RWPE1 (cell line): ENCODE results near the gene ACTA1.
"Not testable (repeated sequence)": the region's sequence is repeated elsewhere in the genome, so short reads cannot be mapped to it uniquely, and the experiment has no call there.

Experiments
- CTCF ChIA-PET: fragments of 350-600 bp; sonication (Branson Sonifier 250); formaldehyde crosslinking; extraction: SDS; loops from one replicate; lab custom pipeline; 2021; lab: Yijun Ruan, JAX
- POLR2A ChIA-PET: fragments of 400-600 bp; formaldehyde crosslinking; extraction: SDS; loops from one replicate; lab custom pipeline; 2020; ENCODE audit warnings: antibody characterized with exemption; ENCODE audit not compliant: low non-redundant PET; lab: Yijun Ruan, JAX
- DNase-seq: peaks from one replicate; pipeline ENCODE4 v3.0.0; 2012; ENCODE audit warnings: low spot score
- H3K27ac ChIP-seq: fragments of 450-650 bp; 2 replicates; pipeline ENCODE4 v1.5.1; 2017
- TF ChIP-seq, protein P1 (sequence below): fragments of 450-650 bp; conservative IDR thresholded peaks from 2 replicates; pipeline ENCODE4 v1.5.1; 2017; ENCODE audit warnings: low read depth, mild to moderate bottlenecking

The ACTA1 gene

GRCh38 chr1:229430761-229431283 is 3.1 kb downstream of the ACTA1 start:
- H3K27ac ChIP-seq = no peak overlapping the region
- TF ChIP-seq, protein P1, sequence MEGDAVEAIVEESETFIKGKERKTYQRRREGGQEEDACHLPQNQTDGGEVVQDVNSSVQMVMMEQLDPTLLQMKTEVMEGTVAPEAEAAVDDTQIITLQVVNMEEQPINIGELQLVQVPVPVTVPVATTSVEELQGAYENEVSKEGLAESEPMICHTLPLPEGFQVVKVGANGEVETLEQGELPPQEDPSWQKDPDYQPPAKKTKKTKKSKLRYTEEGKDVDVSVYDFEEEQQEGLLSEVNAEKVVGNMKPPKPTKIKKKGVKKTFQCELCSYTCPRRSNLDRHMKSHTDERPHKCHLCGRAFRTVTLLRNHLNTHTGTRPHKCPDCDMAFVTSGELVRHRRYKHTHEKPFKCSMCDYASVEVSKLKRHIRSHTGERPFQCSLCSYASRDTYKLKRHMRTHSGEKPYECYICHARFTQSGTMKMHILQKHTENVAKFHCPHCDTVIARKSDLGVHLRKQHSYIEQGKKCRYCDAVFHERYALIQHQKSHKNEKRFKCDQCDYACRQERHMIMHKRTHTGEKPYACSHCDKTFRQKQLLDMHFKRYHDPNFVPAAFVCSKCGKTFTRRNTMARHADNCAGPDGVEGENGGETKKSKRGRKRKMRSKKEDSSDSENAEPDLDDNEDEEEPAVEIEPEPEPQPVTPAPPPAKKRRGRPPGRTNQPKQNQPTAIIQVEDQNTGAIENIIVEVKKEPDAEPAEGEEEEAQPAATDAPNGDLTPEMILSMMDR = no peak
- ChIA-PET CTCF (interaction anchor here (0.6 kb wide), 2 partner anchors 22 to 722 kb away, joined by 3 read pairs; no protein-coding TSS in a partner anchor), POLR2A (no interaction called here)
- DNase-seq = no peak

DNA sequence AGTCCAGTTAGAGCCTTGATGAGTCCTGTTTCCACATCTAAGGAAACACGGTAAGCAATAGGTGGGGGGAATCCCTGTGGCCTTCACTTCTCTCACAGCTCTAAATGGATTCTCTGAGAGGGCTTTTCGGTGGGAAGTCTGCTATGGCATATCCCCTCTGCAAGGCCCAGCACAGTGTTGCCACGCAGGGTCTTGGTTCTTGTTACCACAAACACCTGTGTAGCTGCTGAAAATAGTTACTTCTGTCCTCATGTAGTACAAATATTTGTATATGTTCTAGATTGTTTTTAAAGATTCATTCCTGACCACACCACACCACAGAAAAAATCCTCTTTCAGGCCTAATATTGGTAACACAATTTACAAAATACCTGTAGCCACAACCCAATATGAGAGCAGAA is 5.6 kb downstream of the ACTA1 start:
- ChIA-PET CTCF (no interaction called here), POLR2A (no interaction called here)
- TF ChIP-seq, protein P1 = no peak
- DNase-seq = no peak
- no peak overlapping the region for H3K27ac ChIP-seq

DNA sequence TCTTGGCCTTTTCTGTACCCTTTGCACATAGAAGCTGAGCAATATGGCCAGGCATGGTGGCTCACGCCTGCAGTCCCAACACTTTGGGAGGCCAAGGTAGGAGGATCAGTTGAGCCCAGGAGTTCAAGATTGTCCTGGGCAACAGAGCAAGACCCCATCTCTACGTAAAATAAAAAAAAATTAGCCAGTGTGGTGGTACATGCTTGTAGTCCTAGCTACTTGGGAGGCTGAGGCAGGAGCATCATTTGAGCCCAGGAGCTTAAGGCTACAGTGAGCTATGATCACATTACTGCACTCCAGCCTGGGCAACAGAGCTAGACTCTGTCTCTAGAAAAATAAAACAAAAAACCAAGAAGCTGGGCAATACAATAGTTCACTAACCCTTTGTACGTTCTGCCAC is 6.3 kb downstream of the ACTA1 start:
- ChIA-PET POLR2A (no interaction called here), CTCF (interaction anchor here (0.6 kb wide), 1 partner anchor 163 kb away, joined by 4 read pairs; no protein-coding TSS in a partner anchor)
- TF ChIP-seq, protein P1 = no peak
- DNase-seq = no peak
- H3K27ac ChIP-seq = no peak overlapping the region

DNA sequence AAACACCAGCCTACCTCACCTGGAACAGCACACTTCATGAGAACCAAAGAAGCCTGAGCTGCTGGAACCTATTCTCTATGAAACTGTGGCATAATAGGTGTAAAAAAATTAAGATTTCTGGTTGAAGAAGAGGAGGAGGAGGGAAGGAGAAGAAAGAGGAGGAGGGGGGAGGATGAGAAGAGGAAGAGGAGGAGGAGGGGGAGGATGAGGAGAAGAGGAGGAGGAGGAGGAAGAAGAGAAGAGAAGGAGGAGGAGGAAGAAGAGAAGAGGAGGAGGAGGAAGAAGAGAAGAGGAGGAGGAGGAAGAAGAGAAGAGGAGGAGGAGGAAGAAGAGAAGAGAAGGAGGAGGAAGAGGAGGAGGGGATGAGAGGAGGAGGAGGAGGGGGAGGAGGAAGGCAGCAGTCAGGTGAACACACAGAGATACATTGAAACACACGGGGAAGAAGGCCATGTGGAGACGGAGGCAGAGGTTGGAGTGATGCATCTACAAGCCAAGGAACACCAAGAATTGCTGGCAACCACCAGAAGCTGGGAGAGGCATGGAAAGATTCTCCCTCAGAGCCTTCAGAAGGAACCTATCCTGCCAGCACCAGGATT is 8.2 kb downstream of the ACTA1 start:
- ChIA-PET POLR2A (no interaction called here), CTCF (no interaction called here)
- no peak overlapping the region for H3K27ac ChIP-seq
- TF ChIP-seq, protein P1 = no peak
- no peak for DNase-seq

DNA sequence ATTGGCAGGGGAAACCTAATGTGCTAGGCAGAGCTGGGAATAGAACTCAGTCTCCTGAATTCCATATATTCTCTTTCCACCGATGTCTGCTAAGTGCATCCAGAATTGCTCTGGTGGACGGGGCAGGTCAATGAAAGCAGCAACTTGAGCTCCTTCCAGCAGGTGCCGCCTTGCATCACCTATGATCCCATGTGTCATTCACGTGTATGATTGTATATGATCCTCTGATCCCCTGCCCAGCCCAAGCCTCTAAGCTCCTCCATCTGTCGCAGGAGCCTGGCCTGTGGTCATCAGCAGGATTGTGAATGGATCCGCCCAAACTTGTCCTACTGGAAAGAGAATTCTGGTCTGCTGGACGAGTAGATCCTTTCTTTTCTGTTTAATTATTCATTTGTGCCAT is 13.1 kb downstream of the ACTA1 start:
- ChIA-PET POLR2A (no interaction called here), CTCF (interaction anchor here (0.5 to 1.7 kb wide), 5 partner anchors 9 to 174 kb away, joined by 3 to 5 read pairs (median 3); no protein-coding TSS in a partner anchor)
- H3K27ac ChIP-seq = no peak overlapping the region
- TF ChIP-seq, protein P1 = no peak
- no peak for DNase-seq

GRCh38 chr1:229420224-229420623 is 13.7 kb downstream of the ACTA1 start:
- POLR2A ChIA-PET = no interaction called here
- CTCF ChIA-PET = interaction anchor here (0.5 to 1.7 kb wide), 5 partner anchors 10 to 173 kb away, joined by 3 to 5 read pairs (median 3); no protein-coding TSS in a partner anchor
- DNase-seq = no peak
- TF ChIP-seq, protein P1 = no peak
- no peak overlapping the region for H3K27ac ChIP-seq

GRCh38 chr1:229418586-229418985 is 15.3 kb downstream of the ACTA1 start:
- POLR2A ChIA-PET, H3K27ac ChIP-seq, DNase-seq, CTCF ChIA-PET: not testable (repeated sequence)

DNA sequence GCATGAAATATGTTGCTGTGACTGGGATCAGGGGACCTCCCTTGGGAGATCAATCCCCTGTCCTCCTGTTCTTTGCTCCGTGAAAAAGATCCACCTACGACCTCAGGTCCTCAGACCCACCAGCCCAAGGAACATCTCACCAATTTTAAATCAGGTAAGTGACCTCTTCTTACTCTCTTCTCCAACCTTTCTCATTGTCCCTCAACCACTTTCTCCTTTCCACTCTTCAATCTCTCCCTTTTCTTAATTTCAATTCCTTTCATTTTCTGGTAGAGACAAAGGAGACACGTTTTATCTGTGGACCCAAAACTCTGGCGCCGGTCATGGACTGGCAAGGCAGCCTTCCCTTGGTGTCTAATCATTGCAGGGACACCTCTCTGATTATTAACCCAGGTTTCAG is 21.1 kb downstream of the ACTA1 start:
- DNase-seq, H3K27ac ChIP-seq, POLR2A ChIA-PET: not testable (repeated sequence)
- CTCF ChIA-PET = interaction anchor here (0.6 kb wide), 1 partner anchor 748 kb away, joined by 3 read pairs; no protein-coding TSS in a partner anchor
